HepG2 (cell line): ENCODE data around the gene CRYM. TPM values are rescaled to one million over a fixed set of nuclear protein-coding genes. Genes with fewer than 3 reads are reported as not detected.

ENCODE experiments used
- ARID4A ChIP-seq: sonication (generic); formaldehyde crosslinking; IDR thresholded peaks from 2 replicates; pipeline ENCODE4 v1.5.0; 2020; ENCODE audit warnings: mild to moderate bottlenecking, missing genetic modification reagents, borderline replicate concordance
- ATF7 ChIP-seq, 2 experiments: fragments of 450-650 bp in 1 of 2; sonication (generic) in 1 of 2; formaldehyde crosslinking in 1 of 2; IDR thresholded peaks; 2 replicates each; pipeline versions ENCODE4 v1.4.0 to v1.6.1; 2016 to 2020; ENCODE audit warnings: antibody characterized with exemption in 1 of 2, mild to moderate bottlenecking in 1 of 2, missing genetic modification reagents in 1 of 2
- CENPX ChIP-seq: sonication (generic); formaldehyde crosslinking; IDR thresholded peaks from 2 replicates; pipeline ENCODE4 v1.9.0; 2021; ENCODE audit warnings: mild to moderate bottlenecking, missing genetic modification reagents, moderate library complexity
- HNF1A ChIP-seq, 2 experiments: sonication (generic) in 1 of 2; formaldehyde crosslinking in 1 of 2; IDR thresholded peaks; 2 replicates each; pipeline versions ENCODE4 v1.4.0 to v1.6.1; 2016 to 2020; ENCODE audit warnings: borderline replicate concordance in 1 of 2, low read depth in 1 of 2, mild to moderate bottlenecking in 1 of 2, missing genetic modification reagents in 1 of 2
- HOXA5 ChIP-seq: sonication (generic); formaldehyde crosslinking; IDR thresholded peaks from 2 replicates; pipeline ENCODE4 v1.4.0; 2020; ENCODE audit warnings: missing genetic modification reagents
- USF2 ChIP-seq, 2 experiments: sonication (generic) in 1 of 2; formaldehyde crosslinking in 1 of 2; IDR thresholded peaks; 2 replicates each; pipeline versions ENCODE4 v1.5.1 to v1.6.1; 2011 to 2020; ENCODE audit warnings: borderline replicate concordance in 1 of 2, low read depth in 1 of 2, low read length in 1 of 2, mild to moderate bottlenecking in 1 of 2, missing genetic modification reagents in 1 of 2, moderate library complexity in 1 of 2
- ZNF44 ChIP-seq: sonication (generic); formaldehyde crosslinking; IDR thresholded peaks from 2 replicates; pipeline ENCODE4 v1.5.1; 2020; ENCODE audit warnings: mild to moderate bottlenecking, missing genetic modification reagents
- ZNF576 ChIP-seq: sonication (generic); formaldehyde crosslinking; IDR thresholded peaks from 2 replicates; pipeline ENCODE4 v1.4.0; 2020; ENCODE audit warnings: mild to moderate bottlenecking, missing genetic modification reagents
- ZNF678 ChIP-seq: sonication (generic); formaldehyde crosslinking; IDR thresholded peaks from 2 replicates; pipeline ENCODE4 v1.4.0; 2020; ENCODE audit warnings: mild to moderate bottlenecking, missing genetic modification reagents
- ZNF879 ChIP-seq: sonication (generic); formaldehyde crosslinking; IDR thresholded peaks from 2 replicates; pipeline ENCODE4 v1.8.1; 2023; ENCODE audit warnings: missing genetic modification reagents
- polyA plus RNA-seq, 8 experiments: library from polyadenylated mRNA; depleted of rRNA in 3 of 8; stranded (reverse) in 7 of 8; unstranded in 1 of 8; fragments of >200 nt; fragmentation: Illumina TruSeq in 4 of 8; extraction: Trizol in 4 of 8; gene quantifications; 2 replicates each; pipeline versions ENCODE4 v1.2.1 to v1.2.3, GENCODE V29; 2011 to 2016; ENCODE audit warnings: low read depth in 4 of 8, missing spikeins in 1 of 8, mixed read lengths in 1 of 8; ENCODE audit not compliant: insufficient read depth in 1 of 8
- total RNA-seq, 5 experiments: library from RNA; depleted of rRNA; stranded (reverse); fragments of >200 nt; fragmentation: Illumina TruSeq; extraction: Trizol; gene quantifications; 2 replicates each; pipeline ENCODE4 v1.2.3, GENCODE V29; 2016; ENCODE audit warnings: low read depth in 1 of 5

The CRYM gene
- total and polyA plus RNA-seq, 2 of the 13 experiments (the other 11 are each of a cell fraction or from before 2014, with no cell fraction given): 1.9 to 2.2 TPM

GRCh38 chr16:21283521-21284289, 5.6 kb upstream of the CRYM start (continued):
- TF ChIP-seq HNF1A (IDR thresholded peaks at IDR 0.05; ENCODE audit: low read depth) (no peak), HNF1A (CRISPR knock-in tag; IDR thresholded peaks at IDR 0.05; ENCODE audit: borderline replicate concordance) (peak; percentile 34; the same call in 1 of the 2 replicates), ATF7 (IDR thresholded peaks at IDR 0.05) (no peak), ATF7 (CRISPR knock-in tag; IDR thresholded peaks at IDR 0.05) (no peak; the same call in 1 of the 2 replicates), ZNF44 (CRISPR knock-in tag) (no peak), ZNF678 (no peak), ZNF576 (CRISPR knock-in tag) (no peak), ZNF879 (no peak), ARID4A (CRISPR knock-in tag) (no peak; the same call in 1 of the 2 replicates), HOXA5 (CRISPR knock-in tag) (peak; percentile 59; the same call in 1 of the 2 replicates), USF2 (IDR thresholded peaks at IDR 0.05; ENCODE audit: low read depth, low read length) (no peak), USF2 (CRISPR knock-in tag; IDR thresholded peaks at IDR 0.05; ENCODE audit: borderline replicate concordance) (no peak), CENPX (CRISPR knock-in tag) (no peak)
